ENCODE results near the gene SLC37A1. TPM values are rescaled to one million over a fixed set of nuclear protein-coding genes. Genes with fewer than 3 reads are reported as not detected.

Gene SLC37A1
- total RNA-seq, 1 donor from 2014 or later: 28.9 TPM

GRCh38 chr21:42546433-42546832 lies 32.8 kb downstream of the SLC37A1 start:
- Histone ChIP-seq H3K9me3 (no peaks in the 10 kb centered on the region), H3K36me3 (peaks cover 83% of the 10 kb centered on the region), H3K27ac (no peak overlapping the region), H3K4me3 (no peak overlapping the region), H3K27me3 (ENCODE audit: low read depth) (no peaks in the 10 kb centered on the region), H3K4me1 (no peaks in the 10 kb centered on the region)
- no peak for ATAC-seq
- TF ChIP-seq CTCF (IDR thresholded peaks at IDR 0.05): no peak
- DNase-seq: peak; percentile 6
- intact Hi-C loops (cut with DNase I): no loop called here

- no peak overlapping the region for H3K4me3 ChIP-seq
- H3K4me1 ChIP-seq: no peaks in the 10 kb centered on the region
- no peaks in the 10 kb centered on the region for H3K27me3 ChIP-seq (ENCODE audit: low read depth)
- no peaks in the 10 kb centered on the region for H3K9me3 ChIP-seq
- H3K36me3 ChIP-seq: peaks cover 74% of the 10 kb centered on the region
- intact Hi-C loops (cut with DNase I): no loop called here
- ATAC-seq (peak in 1 of 2 donors; percentile 16), DNase-seq (peak; percentile 40)
- no peak for TF ChIP-seq CTCF (IDR thresholded peaks at IDR 0.05)
- no peak overlapping the region for H3K27ac ChIP-seq
Measured at GRCh38 chr21:42547001-42547905, 33.6 kb downstream of the SLC37A1 start.

GRCh38 chr21:42547906-42548365 lies 34.3 kb downstream of the SLC37A1 start:
- ATAC-seq (no peak), DNase-seq (peak; percentile 28)
- Histone ChIP-seq H3K4me3 (no peak overlapping the region), H3K4me1 (no peaks in the 10 kb centered on the region), H3K27me3 (ENCODE audit: low read depth) (no peaks in the 10 kb centered on the region), H3K27ac (no peak overlapping the region), H3K36me3 (peaks cover 68% of the 10 kb centered on the region), H3K9me3 (no peaks in the 10 kb centered on the region)
- intact Hi-C loops (cut with DNase I): no loop called here
- no peak for TF ChIP-seq CTCF (IDR thresholded peaks at IDR 0.05)

- Histone ChIP-seq H3K27me3 (ENCODE audit: low read depth) (no peaks in the 10 kb centered on the region), H3K27ac (no peak overlapping the region), H3K4me3 (no peak overlapping the region), H3K4me1 (no peaks in the 10 kb centered on the region), H3K36me3 (peaks cover 59% of the 10 kb centered on the region), H3K9me3 (no peaks in the 10 kb centered on the region)
- DNase-seq: peak; percentile 13
- intact Hi-C loops (cut with DNase I): no loop called here
- TF ChIP-seq CTCF (IDR thresholded peaks at IDR 0.05): no peak
- no peak for ATAC-seq
Measured at GRCh38 chr21:42548687-42549406, 35.2 kb downstream of the SLC37A1 start.

GRCh38 chr21:42550817-42551216 lies 37.2 kb downstream of the SLC37A1 start:
- intact Hi-C loops (cut with DNase I): no loop called here
- Histone ChIP-seq H3K9me3 (no peaks in the 10 kb centered on the region), H3K4me1 (no peaks in the 10 kb centered on the region), H3K27ac (no peak overlapping the region), H3K4me3 (no peak overlapping the region), H3K27me3 (ENCODE audit: low read depth) (no peaks in the 10 kb centered on the region), H3K36me3 (peaks cover 57% of the 10 kb centered on the region)
- TF ChIP-seq CTCF (IDR thresholded peaks at IDR 0.05): no peak
- peak; percentile 66 for ATAC-seq
- peak; percentile 10 for DNase-seq
